HCT116 (cell line): ENCODE results near the gene CDKAL1. TPM values are rescaled to one million over a fixed set of nuclear protein-coding genes. Genes with fewer than 3 reads are reported as not detected.
A peak's percentile ranks its signal among the peaks of the same experiment; 100 is the strongest.

ENCODE experiments used
- ATAC-seq: fragments of 200-7000 bp; cut with Tn5 transposase; 2 replicates; pipeline ENCODE4 v1.9.1; 2020; ENCODE audit warnings: mild to moderate bottlenecking, moderate library complexity
- BruUV-seq: library from RNA; stranded (reverse); fragments of 400-500 nt; replicated peaks from 2 replicates; lab custom pipeline; 2021; lab: Mats Ljungman, UMichigan
- CTCF ChIA-PET: fragments of 300-600 bp; sonication (Branson Sonifier 250); formaldehyde crosslinking; loops from one replicate; lab custom pipeline; 2021; ENCODE audit warnings: antibody characterized with exemption; lab: Charles Lee
- POLR2A ChIA-PET: fragments of 300-600, 350-600 bp; sonication (Branson Sonifier 250); formaldehyde crosslinking; loops from one replicate; lab custom pipeline; 2021; ENCODE audit warnings: antibody characterized with exemption; lab: Charles Lee
- RAD21 ChIA-PET, 2 experiments: fragments of 300-600 bp; sonication (Branson Sonifier 250); formaldehyde crosslinking; loops; one replicate each; lab custom pipeline; 2023; ENCODE audit warnings: low total read pairs in 2 of 2; ENCODE audit not compliant: uncharacterized antibody in 2 of 2, unreplicated experiment in 2 of 2, low non-redundant PET in 1 of 2; lab: Charles Lee
- DNase-seq: peaks from one replicate; pipeline ENCODE4 v3.0.0-alpha.2; 2010; ENCODE audit warnings: low read depth, low spot score
- H2AFZ ChIP-seq: fragments of 200-600 bp; shearing (Covaris generic), sonication (generic); 2 replicates; pipeline ENCODE4 v1.6.1; 2017; ENCODE audit warnings: low read depth, mixed run types, mixed read lengths, antibody characterized with exemption, low read length; ENCODE audit not compliant: poor library complexity, severe bottlenecking
- H3K27ac ChIP-seq: 2 replicates; pipeline ENCODE4 v1.5.1; 2012; ENCODE audit warnings: low read depth, low read length
- H3K27me3 ChIP-seq: fragments of 200-600 bp; sonication (generic); 2 replicates; pipeline ENCODE4 v1.6.1; 2016; ENCODE audit warnings: mixed run types, low read length, mixed read lengths; ENCODE audit not compliant: insufficient read depth
- H3K36me3 ChIP-seq, 2 experiments: fragments of 200-500 bp in 1 of 2; fragments of 200-600 bp in 1 of 2; sonication (Bioruptor generic) in 1 of 2; sonication (generic) in 1 of 2; 2 replicates each; pipeline versions ENCODE4 v1.5.1 to v1.6.1; 2014 to 2016; ENCODE audit warnings: low read length in 2 of 2, inconsistent platforms in 1 of 2, mixed read lengths in 1 of 2, mixed run types in 1 of 2; ENCODE audit not compliant: insufficient read depth in 2 of 2, control insufficient read depth in 1 of 2
- H3K4me1 ChIP-seq, 2 experiments: fragments of 200-600 bp in 1 of 2; sonication (generic) in 1 of 2; 2 replicates each; pipeline versions ENCODE4 v1.5.1 to v1.6.1; 2012 to 2017; ENCODE audit warnings: low read length in 2 of 2, inconsistent platforms in 1 of 2, mild to moderate bottlenecking in 1 of 2, mixed read lengths in 1 of 2, mixed run types in 1 of 2, moderate library complexity in 1 of 2; ENCODE audit not compliant: insufficient read depth in 2 of 2, control insufficient read depth in 1 of 2
- H3K4me2 ChIP-seq: fragments of 200-600 bp; sonication (generic); 2 replicates; pipeline ENCODE4 v1.6.1; 2017; ENCODE audit warnings: mixed run types, low read length, mixed read lengths
- H3K4me3 ChIP-seq, 2 experiments: fragments of 200-600 bp in 1 of 2; sonication (generic) in 1 of 2; replicated peaks in 1 of 2; 2 replicates each; pipeline ENCODE4 v1.5.1; 2011 to 2016; ENCODE audit warnings: low read length in 2 of 2, control low read depth in 1 of 2, low read depth in 1 of 2, mild to moderate bottlenecking in 1 of 2, mixed read lengths in 1 of 2, mixed run types in 1 of 2
- H3K79me2 ChIP-seq: fragments of 200-600 bp; sonication (generic); 2 replicates; pipeline ENCODE4 v1.6.1; 2017; ENCODE audit warnings: mild to moderate bottlenecking, mixed run types, low read length, moderate library complexity, mixed read lengths; ENCODE audit not compliant: insufficient read depth
- H3K9ac ChIP-seq: fragments of 200-600 bp; sonication (generic); 2 replicates; pipeline ENCODE4 v1.6.1; 2016; ENCODE audit warnings: low read length, mixed read lengths
- H3K9me2 ChIP-seq: fragments of 200-600 bp; sonication (generic), shearing (Covaris generic); 2 replicates; pipeline ENCODE4 v1.6.1; 2017; ENCODE audit warnings: mixed run types, mild to moderate bottlenecking, moderate library complexity; ENCODE audit not compliant: insufficient read depth
- H3K9me3 ChIP-seq, 2 experiments: fragments of 200-500 bp in 1 of 2; fragments of 200-600 bp in 1 of 2; sonication (Bioruptor generic) in 1 of 2; sonication (generic) in 1 of 2; 2 replicates each; pipeline ENCODE4 v1.6.1; 2014 to 2017; ENCODE audit warnings: low read length in 2 of 2, mixed read lengths in 2 of 2, inconsistent platforms in 1 of 2, low read depth in 1 of 2, mild to moderate bottlenecking in 1 of 2, mixed run types in 1 of 2, moderate library complexity in 1 of 2; ENCODE audit not compliant: control insufficient read depth in 1 of 2, insufficient read depth in 1 of 2
- H4K20me1 ChIP-seq: fragments of 200-600 bp; sonication (generic), shearing (Covaris generic); 2 replicates; pipeline ENCODE4 v1.6.1; 2017; ENCODE audit warnings: mixed run types, mild to moderate bottlenecking, moderate library complexity; ENCODE audit not compliant: insufficient read depth
- POLR2AphosphoS5 ChIP-seq: IDR thresholded peaks from 2 replicates; pipeline ENCODE4 v1.6.1; 2011; ENCODE audit warnings: mild to moderate bottlenecking, low read depth, low read length, moderate library complexity
- RAD21 ChIP-seq: IDR thresholded peaks from 2 replicates; pipeline ENCODE4 v1.6.1; 2012; ENCODE audit warnings: low read depth, mild to moderate bottlenecking
- SIN3A ChIP-seq: IDR thresholded peaks from 2 replicates; pipeline ENCODE4 v1.6.1; 2012; ENCODE audit warnings: low read depth
- YY1 ChIP-seq: IDR thresholded peaks from 2 replicates; pipeline ENCODE4 v1.6.1; 2011; ENCODE audit warnings: low read length, low read depth, moderate library complexity, mild to moderate bottlenecking; ENCODE audit not compliant: insufficient replicate concordance; ENCODE audit errors: extremely low read depth
- ZBTB33 ChIP-seq: IDR thresholded peaks from 2 replicates; pipeline ENCODE4 v1.6.1; 2011; ENCODE audit warnings: mild to moderate bottlenecking, low read length, moderate library complexity; ENCODE audit not compliant: insufficient replicate concordance; ENCODE audit errors: extremely low read depth
- ZNF274 ChIP-seq: fragments of 200-500 bp; sonication (Bioruptor generic); IDR thresholded peaks from 2 replicates; pipeline ENCODE4 v1.6.1; 2014; ENCODE audit warnings: mild to moderate bottlenecking, low read depth, low read length, inconsistent platforms
- intact Hi-C: fragments of 100-400 bp; cut with micrococcal nuclease; formaldehyde crosslinking; loops from 2 replicates; pipeline ENCODE4 v1.10.0; 2022
- total RNA-seq: library from RNA; stranded (reverse); gene quantifications from one replicate; pipeline ENCODE4 v1.2.1, GENCODE V29; 2021; ENCODE audit not compliant: unreplicated experiment
- TF ChIP-seq, protein P1 (sequence below), 3 experiments: fragments of 200-600 bp in 1 of 3; sonication (generic) in 1 of 3; IDR thresholded peaks in 2 of 3; conservative IDR thresholded peaks in 1 of 3; 2 replicates each; pipeline ENCODE4 v1.5.1; 2012 to 2017; ENCODE audit warnings: low read depth in 2 of 3, low read length in 2 of 3, antibody characterized with exemption in 1 of 3, borderline replicate concordance in 1 of 3, control low read depth in 1 of 3, mild to moderate bottlenecking in 1 of 3, mixed read lengths in 1 of 3, mixed run types in 1 of 3, moderate library complexity in 1 of 3; ENCODE audit not compliant: insufficient read depth in 1 of 3
- TF ChIP-seq, protein P2 (sequence below): IDR thresholded peaks from 2 replicates; pipeline ENCODE4 v1.6.1; 2012

Gene CDKAL1
- total RNA-seq, 1 experiment from 2014 or later = 14.9 TPM

DNA sequence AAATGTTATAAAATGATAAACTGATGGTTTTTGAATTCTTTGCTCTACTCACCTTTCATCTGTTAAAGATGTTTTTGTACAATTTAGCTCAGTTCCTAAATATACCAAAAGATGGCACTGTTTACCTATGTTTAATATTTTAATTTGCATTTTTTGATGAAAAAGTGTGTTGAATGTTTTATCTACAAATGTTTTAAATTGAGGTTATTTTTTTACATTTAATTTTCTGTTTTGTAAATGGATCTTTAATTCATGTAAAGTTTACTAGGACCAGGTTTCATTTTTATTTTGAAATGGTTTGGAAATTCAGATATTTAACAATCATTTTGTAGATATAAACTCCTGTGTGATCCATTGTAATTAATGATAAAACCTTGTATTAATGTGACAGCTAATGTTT lies 30.0 kb downstream of the CDKAL1 start:
- H2AFZ ChIP-seq = no peak overlapping the region
- TF ChIP-seq ZNF274 (no peak), RAD21 (peak; percentile 78), POLR2AphosphoS5 (no peak)
- TF ChIP-seq, protein P1, sequence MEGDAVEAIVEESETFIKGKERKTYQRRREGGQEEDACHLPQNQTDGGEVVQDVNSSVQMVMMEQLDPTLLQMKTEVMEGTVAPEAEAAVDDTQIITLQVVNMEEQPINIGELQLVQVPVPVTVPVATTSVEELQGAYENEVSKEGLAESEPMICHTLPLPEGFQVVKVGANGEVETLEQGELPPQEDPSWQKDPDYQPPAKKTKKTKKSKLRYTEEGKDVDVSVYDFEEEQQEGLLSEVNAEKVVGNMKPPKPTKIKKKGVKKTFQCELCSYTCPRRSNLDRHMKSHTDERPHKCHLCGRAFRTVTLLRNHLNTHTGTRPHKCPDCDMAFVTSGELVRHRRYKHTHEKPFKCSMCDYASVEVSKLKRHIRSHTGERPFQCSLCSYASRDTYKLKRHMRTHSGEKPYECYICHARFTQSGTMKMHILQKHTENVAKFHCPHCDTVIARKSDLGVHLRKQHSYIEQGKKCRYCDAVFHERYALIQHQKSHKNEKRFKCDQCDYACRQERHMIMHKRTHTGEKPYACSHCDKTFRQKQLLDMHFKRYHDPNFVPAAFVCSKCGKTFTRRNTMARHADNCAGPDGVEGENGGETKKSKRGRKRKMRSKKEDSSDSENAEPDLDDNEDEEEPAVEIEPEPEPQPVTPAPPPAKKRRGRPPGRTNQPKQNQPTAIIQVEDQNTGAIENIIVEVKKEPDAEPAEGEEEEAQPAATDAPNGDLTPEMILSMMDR (IDR thresholded peaks at IDR 0.05 in 2 of 3, conservative IDR thresholded peaks at IDR 0.05 in 1 of 3; ENCODE audit: borderline replicate concordance in 1 of 3, insufficient read depth in 1 of 3, low read depth in 2 of 3, low read length in 2 of 3) = peak; percentile 40 to 76 (median 62); a peak in 5 of 6 replicates
- POLR2A ChIA-PET = interaction anchor here (1.6 kb wide), 2 partner anchors 1024 to 1029 kb away, joined by 4 read pairs; partner anchors contain the start of gene SOX4
- no peaks in the 10 kb centered on the region for H3K27me3 ChIP-seq
- H3K27ac ChIP-seq = no peak overlapping the region
- no TSS peak for BruUV-seq
- H3K4me1 ChIP-seq = no peaks in the 10 kb centered on the region
- no peaks in the 10 kb centered on the region for H3K9me2 ChIP-seq
- intact Hi-C loops = loop anchor here (2.0 to 5.0 kb wide), 4 partner anchors 311 to 1373 kb away; no protein-coding TSS in a partner anchor
- CTCF ChIA-PET = interaction anchor here (0.8 to 4.5 kb wide), 21 partner anchors 9 to 1030 kb away, joined by 3 to 57 read pairs (median 4); partner anchors contain the start of gene SOX4
- H3K9ac ChIP-seq = no peak overlapping the region
- H3K4me2 ChIP-seq = no peak overlapping the region
- H4K20me1 ChIP-seq = no peaks in the 10 kb centered on the region
- H3K79me2 ChIP-seq = peaks cover 13% of the 10 kb centered on the region; the same call in 1 of the 2 replicates
- RAD21 ChIA-PET = interaction anchor here (0.8 to 1.4 kb wide), 3 partner anchors 46 to 1025 kb away, joined by 3 to 5 read pairs (median 4); no protein-coding TSS in a partner anchor
- H3K36me3 ChIP-seq = no peaks in the 10 kb centered on the region
- DNase-seq (peak; percentile 19), ATAC-seq (no peak)
- H3K4me3 ChIP-seq = no peak overlapping the region
- H3K9me3 ChIP-seq = no peaks in the 10 kb centered on the region

- H2AFZ ChIP-seq = no peak overlapping the region
- no peak overlapping the region for H3K4me3 ChIP-seq
- CTCF ChIA-PET = interaction anchor here (1.0 to 4.5 kb wide), 14 partner anchors 9 to 1029 kb away, joined by 3 to 57 read pairs (median 7); partner anchors contain the start of gene SOX4
- no peaks in the 10 kb centered on the region for H4K20me1 ChIP-seq
- ATAC-seq (no peak), DNase-seq (no peak)
- no peaks in the 10 kb centered on the region for H3K36me3 ChIP-seq
- intact Hi-C loops = loop anchor here (2.0 to 5.0 kb wide), 4 partner anchors 310 to 1373 kb away; no protein-coding TSS in a partner anchor
- BruUV-seq = no TSS peak
- H3K27me3 ChIP-seq = no peaks in the 10 kb centered on the region
- H3K79me2 ChIP-seq = peaks cover 13% of the 10 kb centered on the region; the same call in 1 of the 2 replicates
- no peak overlapping the region for H3K27ac ChIP-seq
- no peaks in the 10 kb centered on the region for H3K4me1 ChIP-seq
- H3K9me2 ChIP-seq = no peaks in the 10 kb centered on the region
- no peak for TF ChIP-seq ZBTB33
- no peak for TF ChIP-seq YY1
- TF ChIP-seq, protein P2, sequence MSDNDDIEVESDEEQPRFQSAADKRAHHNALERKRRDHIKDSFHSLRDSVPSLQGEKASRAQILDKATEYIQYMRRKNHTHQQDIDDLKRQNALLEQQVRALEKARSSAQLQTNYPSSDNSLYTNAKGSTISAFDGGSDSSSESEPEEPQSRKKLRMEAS = no peak
- no peak for TF ChIP-seq SIN3A
- POLR2A ChIA-PET = interaction anchor here (1.6 to 1.7 kb wide), 3 partner anchors 1024 to 1029 kb away, joined by 4 to 10 read pairs (median 4); partner anchors contain the start of gene SOX4
- no peak overlapping the region for H3K4me2 ChIP-seq
- H3K9me3 ChIP-seq = no peaks in the 10 kb centered on the region
- no peak overlapping the region for H3K9ac ChIP-seq
- RAD21 ChIA-PET = interaction anchor here (1.4 kb wide), 2 partner anchors 1024 kb away, joined by 4 to 5 read pairs; no protein-coding TSS in a partner anchor
Observed at GRCh38 chr6:20564777-20565176, 30.5 kb downstream of the CDKAL1 start.
